Measurements from ENCODE around the gene EML4. TPM values are rescaled to one million over a fixed set of nuclear protein-coding genes. Genes with fewer than 3 reads are reported as not detected.
A peak's percentile ranks its signal among the peaks of the same experiment; 100 is the strongest.

The EML4 gene
- total and polyA plus RNA-seq, 2 of the 13 experiments (the other 11 are each of a cell fraction or from before 2014, with no cell fraction given) = 243 to 476 TPM

GRCh38 chr2:42195559-42195958, 26.4 kb downstream of the EML4 start (continued):
- TF ChIP-seq NBN (conservative IDR thresholded peaks at IDR 0.05) = no peak
- peak; percentile 79; the same call in 1 of the 2 replicates for TF ChIP-seq SOX5 (CRISPR knock-in tag; IDR thresholded peaks at IDR 0.05; ENCODE audit: borderline replicate concordance)
- no peak for TF ChIP-seq ZNF24 (IDR thresholded peaks at IDR 0.05)
- TF ChIP-seq KDM3A (CRISPR knock-in tag; IDR thresholded peaks at IDR 0.05; ENCODE audit: low read depth) = no peak
- no peak for TF ChIP-seq ZBTB46 (CRISPR knock-in tag; IDR thresholded peaks at IDR 0.05; ENCODE audit: borderline replicate concordance)
- no peak for TF ChIP-seq PHF20 (CRISPR knock-in tag; IDR thresholded peaks at IDR 0.05)
- peak; percentile 59; the same call in 1 of the 2 replicates for TF ChIP-seq GFI1 (CRISPR knock-in tag; IDR thresholded peaks at IDR 0.05; ENCODE audit: borderline replicate concordance)
- TF ChIP-seq ZNF10 (CRISPR knock-in tag; IDR thresholded peaks at IDR 0.05; ENCODE audit: borderline replicate concordance, low read depth) = no peak
- peak; percentile 85; the same call in 1 of the 2 replicates for TF ChIP-seq ZNF362 (CRISPR knock-in tag; IDR thresholded peaks at IDR 0.05; ENCODE audit: borderline replicate concordance)
- TF ChIP-seq ZNF891 (CRISPR knock-in tag; IDR thresholded peaks at IDR 0.05) = no peak
- TF ChIP-seq EEA1 (CRISPR knock-in tag; IDR thresholded peaks at IDR 0.05; ENCODE audit: borderline replicate concordance) = no peak
- TF ChIP-seq RAD51 (IDR thresholded peaks at IDR 0.05; ENCODE audit: borderline replicate concordance) = no peak
- TF ChIP-seq ZKSCAN5 (CRISPR knock-in tag; IDR thresholded peaks at IDR 0.05) = no peak
- TF ChIP-seq ZNF121 (CRISPR knock-in tag; IDR thresholded peaks at IDR 0.05) = no peak
- no peak for TF ChIP-seq ZFP36 (IDR thresholded peaks at IDR 0.05; ENCODE audit: borderline replicate concordance, low read depth, low read length, partially characterized antibody)
- no peak for TF ChIP-seq CBX5 (CRISPR knock-in tag; IDR thresholded peaks at IDR 0.05; ENCODE audit: borderline replicate concordance)
- peak; percentile 83; the same call in 1 of the 2 replicates for TF ChIP-seq FOXO1 (CRISPR knock-in tag; IDR thresholded peaks at IDR 0.05)
- TF ChIP-seq TCF7 (IDR thresholded peaks at IDR 0.05; ENCODE audit: low read depth) = peak; percentile 68; the same call in 1 of the 2 replicates
- no peak for TF ChIP-seq SALL1 (CRISPR knock-in tag; IDR thresholded peaks at IDR 0.05)
- TF ChIP-seq ZNF234 (CRISPR knock-in tag; conservative IDR thresholded peaks at IDR 0.05) = no peak
- peak; percentile 96 for TF ChIP-seq CEBPB (IDR thresholded peaks at IDR 0.05; ENCODE audit: borderline replicate concordance, low read depth, low read length)
- TF ChIP-seq IKZF5 (CRISPR knock-in tag; IDR thresholded peaks at IDR 0.05) = peak; percentile 36; the same call in 1 of the 2 replicates
- no peak for TF ChIP-seq ZNF282 (IDR thresholded peaks at IDR 0.05; ENCODE audit: partially characterized antibody)
- peak; percentile 98 for TF ChIP-seq MED1 (CRISPR knock-in tag; IDR thresholded peaks at IDR 0.05)
- no peak for TF ChIP-seq NFYB (CRISPR knock-in tag; IDR thresholded peaks at IDR 0.05)
- peak; percentile 55; the same call in 1 of the 2 replicates for TF ChIP-seq FOXP1 (IDR thresholded peaks at IDR 0.05)
- peak; percentile 98 for TF ChIP-seq FOXP1 (CRISPR knock-in tag; IDR thresholded peaks at IDR 0.05)
- TF ChIP-seq HDAC2 (CRISPR knock-in tag; IDR thresholded peaks at IDR 0.05) = peak; percentile 79
- no peak for TF ChIP-seq ZBTB8A (CRISPR knock-in tag; IDR thresholded peaks at IDR 0.05; ENCODE audit: borderline replicate concordance, low read depth)
- TF ChIP-seq THYN1 (CRISPR knock-in tag; IDR thresholded peaks at IDR 0.05; ENCODE audit: borderline replicate concordance, low read depth) = peak; percentile 46; the same call in 1 of the 2 replicates

Measured in HepG2 (cell line).